H1 (cell line): Measurements from ENCODE around the gene PCED1B. TPM values are rescaled to one million over a fixed set of nuclear protein-coding genes. Genes with fewer than 3 reads are reported as not detected.

Experiments
- BRCA1 ChIP-seq: IDR thresholded peaks from 2 replicates; pipeline ENCODE4 v1.6.1; 2012; ENCODE audit warnings: low read depth, low read length, improper control_type of control experiment
- CTBP2 ChIP-seq: IDR thresholded peaks from 2 replicates; pipeline ENCODE4 v1.7.0; 2011; ENCODE audit warnings: borderline replicate concordance, mild to moderate bottlenecking, moderate library complexity, mixed read lengths, low read length; ENCODE audit not compliant: insufficient read depth, insufficient read length
- GABPA ChIP-seq: IDR thresholded peaks from 2 replicates; pipeline ENCODE4 v1.6.1; 2011; ENCODE audit warnings: mild to moderate bottlenecking, low read length, moderate library complexity, borderline replicate concordance; ENCODE audit not compliant: insufficient read depth
- JUN ChIP-seq: IDR thresholded peaks from 2 replicates; pipeline ENCODE4 v1.6.1; 2011; ENCODE audit warnings: low read depth, mild to moderate bottlenecking, improper control_type of control experiment, low read length
- MAFK ChIP-seq: IDR thresholded peaks from 2 replicates; pipeline ENCODE4 v1.6.1; 2012; ENCODE audit warnings: low read depth, mild to moderate bottlenecking, improper control_type of control experiment, low read length
- SP1 ChIP-seq: IDR thresholded peaks from 2 replicates; pipeline ENCODE4 v1.6.1; 2011; ENCODE audit warnings: low read depth, low read length
- SUZ12 ChIP-seq: fragments of 200-600 bp; sonication (generic); IDR thresholded peaks from 2 replicates; pipeline ENCODE4 v1.6.1; 2012; ENCODE audit warnings: mild to moderate bottlenecking, inconsistent platforms, low read length, moderate library complexity, mixed read lengths
- YY1 ChIP-seq: IDR thresholded peaks from 2 replicates; pipeline ENCODE4 v1.6.1; 2011; ENCODE audit warnings: low read depth, mild to moderate bottlenecking, low read length
- polyA plus RNA-seq, 7 experiments: library from polyadenylated mRNA; depleted of rRNA in 3 of 7; stranded (reverse) in 5 of 7; unstranded in 2 of 7; fragments of >200 nt in 5 of 7; fragments of 200-250 nt in 2 of 7; gene quantifications; 1 replicate in 5 of 7; 2 replicates in 1 of 7; 4 replicates in 1 of 7; pipeline versions ENCODE4 v1.2.1 to v1.2.3, GENCODE V29; 2011 to 2013; ENCODE audit warnings: missing spikeins in 2 of 7, mixed read lengths in 2 of 7
- total RNA-seq: library from RNA; stranded (reverse); fragmentation: NEBNext Ultra II Directional; extraction: Animal tissue kit (Norgen Biotek cat#: 25700); gene quantifications from 2 replicates; pipeline ENCODE4 v1.2.1, GENCODE V29; 2021

Gene PCED1B
- total and polyA plus RNA-seq, 2 of the 8 experiments (the other 6 are each of a cell fraction or from before 2014, with no cell fraction given), result 4.7 to 5.4 TPM

DNA sequence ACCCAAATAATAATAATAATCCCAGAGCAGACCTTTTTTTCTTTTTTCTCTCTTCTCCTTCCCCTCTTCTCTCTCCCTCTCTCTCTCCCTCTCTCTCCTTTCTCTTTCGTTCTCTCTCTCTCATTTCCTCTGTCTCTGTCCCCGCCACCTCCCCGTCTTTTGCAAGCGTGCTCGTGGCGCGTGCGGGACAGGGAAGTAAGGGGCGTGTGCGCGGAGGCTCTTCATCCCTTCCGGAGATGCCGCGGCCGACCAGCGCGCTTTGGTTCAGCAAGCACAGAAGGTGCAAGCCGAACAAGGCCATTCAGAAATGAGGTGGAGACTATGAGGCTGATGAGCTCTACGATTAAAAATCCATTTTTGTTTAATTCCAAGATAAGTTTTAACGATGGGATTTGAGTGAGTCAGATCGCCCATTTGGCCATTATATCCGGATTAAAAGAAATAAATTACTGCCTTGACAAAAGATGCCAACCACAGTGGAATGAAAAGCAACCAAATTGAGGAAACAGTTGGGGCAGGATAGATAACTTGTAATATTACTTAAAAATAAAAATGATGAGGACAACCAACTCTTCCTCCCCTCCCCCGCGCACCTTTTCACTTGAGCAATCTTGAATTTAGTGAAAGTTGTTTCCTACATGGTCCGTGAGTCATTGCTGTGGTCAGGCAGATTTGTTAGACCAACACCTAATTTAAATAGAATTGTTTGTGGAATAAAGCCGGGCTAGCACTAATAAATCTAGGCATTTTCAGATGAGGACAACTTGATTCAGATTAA, 1.5 kb downstream of the PCED1B start (continued):
- TF ChIP-seq CTBP2 (no peak), GABPA (no peak), SP1 (no peak), SUZ12 (0 out of 2 replicates have a peak, but pooled peaks have one; percentile 7), BRCA1 (no peak), MAFK (no peak), YY1 (no peak), JUN (no peak)
